Fibroblast of the conjunctiva (primary cell): ENCODE data around the gene RAPGEF5.

ENCODE experiments used
- DNase-seq: peaks from one replicate; pipeline ENCODE4 v3.0.0-alpha.2; 2010; ENCODE audit warnings: low read depth

Gene RAPGEF5

GRCh38 chr7:22356701-22357310 lies at the start of gene RAPGEF5:
RAPGEF5 (minus strand) TSS chr7:22357154; CDS start chr7:22357060, 94 bp downstream.
- DNase-seq = no peak

GRCh38 chr7:22406715-22407114 lies 49.8 kb upstream of the RAPGEF5 start:
- DNase-seq = no peak

- DNase-seq = no peak
These were observed 47.6 kb upstream of the RAPGEF5 start for GRCh38 chr7:22404421-22405023.

GRCh38 chr7:22403344-22403743 lies 46.4 kb upstream of the RAPGEF5 start:
- DNase-seq = no peak

GRCh38 chr7:22402250-22402649 lies 45.3 kb upstream of the RAPGEF5 start:
- no peak for DNase-seq

- DNase-seq = no peak
These were observed 44.1 kb upstream of the RAPGEF5 start for GRCh38 chr7:22400936-22401553.

- DNase-seq = no peak
These were observed 43.3 kb upstream of the RAPGEF5 start for GRCh38 chr7:22400150-22400814.

- no peak for DNase-seq
These were observed 42.6 kb upstream of the RAPGEF5 start for GRCh38 chr7:22399546-22399945.

GRCh38 chr7:22399091-22399490 lies 42.1 kb upstream of the RAPGEF5 start:
- DNase-seq = no peak

- DNase-seq = no peak
These were observed 41.0 kb upstream of the RAPGEF5 start for GRCh38 chr7:22397981-22398380.

- DNase-seq = no peak
These were observed 38.3 kb upstream of the RAPGEF5 start for GRCh38 chr7:22395222-22395621.

GRCh38 chr7:22394739-22395138 lies 37.8 kb upstream of the RAPGEF5 start:
- DNase-seq = no peak

GRCh38 chr7:22393913-22394729 lies 37.2 kb upstream of the RAPGEF5 start:
- DNase-seq = no peak

- no peak for DNase-seq
These were observed 33.6 kb upstream of the RAPGEF5 start for GRCh38 chr7:22390516-22390915.

GRCh38 chr7:22389892-22390291 lies 32.9 kb upstream of the RAPGEF5 start:
- DNase-seq = no peak

GRCh38 chr7:22387583-22387982 lies 30.6 kb upstream of the RAPGEF5 start:
- DNase-seq = peak; percentile 73

GRCh38 chr7:22386865-22387264 lies 29.9 kb upstream of the RAPGEF5 start:
- DNase-seq = no peak

GRCh38 chr7:22386206-22386858 lies 29.4 kb upstream of the RAPGEF5 start:
- no peak for DNase-seq

GRCh38 chr7:22385326-22385725 lies 28.4 kb upstream of the RAPGEF5 start:
- no peak for DNase-seq

- DNase-seq = no peak
These were observed 23.4 kb upstream of the RAPGEF5 start for GRCh38 chr7:22380333-22380732.

- DNase-seq = no peak
These were observed 21.4 kb upstream of the RAPGEF5 start for GRCh38 chr7:22378199-22378980.
